GM23338 (cell line): Measurements from ENCODE around the gene RHBDD1. TPM values are rescaled to one million over a fixed set of nuclear protein-coding genes. Genes with fewer than 3 reads are reported as not detected.

Source experiments
- ATAC-seq: fragments of 200-7000 bp; cut with Tn5 transposase; 3 replicates; pipeline ENCODE4 v1.9.1; 2020
- DNase-seq: peaks from one replicate; pipeline ENCODE4 v3.0.0-alpha.2; 2015; ENCODE audit warnings: low spot score
- H2AFZ ChIP-seq: fragments of 200-600 bp; sonication (generic); 2 replicates; pipeline ENCODE4 v1.8.0; 2016; ENCODE audit warnings: antibody characterized with exemption, mild to moderate bottlenecking, moderate library complexity
- H3F3A ChIP-seq: fragments of 200-600 bp; sonication (generic); replicated peaks from 2 replicates; pipeline ENCODE4 v1.8.0; 2017; ENCODE audit warnings: antibody characterized with exemption, mixed run types, low read depth
- H3K27ac ChIP-seq: fragments of 200-600 bp; sonication (generic); 2 replicates; pipeline ENCODE4 v1.6.1; 2016; ENCODE audit warnings: low read depth
- H3K27me3 ChIP-seq: fragments of 200-600 bp; sonication (generic); 2 replicates; pipeline ENCODE4 v1.8.0; 2016; ENCODE audit warnings: mild to moderate bottlenecking, mixed run types, moderate library complexity; ENCODE audit not compliant: insufficient read depth
- H3K36me3 ChIP-seq: fragments of 200-600 bp; sonication (generic); 2 replicates; pipeline ENCODE4 v1.8.0; 2016; ENCODE audit warnings: mild to moderate bottlenecking; ENCODE audit not compliant: insufficient read depth
- H3K4me1 ChIP-seq: fragments of 200-600 bp; sonication (generic); 2 replicates; pipeline ENCODE4 v1.8.0; 2016; ENCODE audit warnings: mild to moderate bottlenecking, moderate library complexity; ENCODE audit not compliant: insufficient read depth
- H3K4me2 ChIP-seq: fragments of 200-600 bp; sonication (generic); 2 replicates; pipeline ENCODE4 v1.7.1; 2017; ENCODE audit warnings: mixed run types
- H3K4me3 ChIP-seq: fragments of 200-600 bp; sonication (generic); 2 replicates; pipeline ENCODE4 v1.6.1; 2016; ENCODE audit warnings: mixed run types
- H3K79me2 ChIP-seq: fragments of 200-600 bp; sonication (generic); replicated peaks from 2 replicates; pipeline ENCODE4 v1.8.0; 2017; ENCODE audit warnings: mild to moderate bottlenecking; ENCODE audit not compliant: insufficient read depth
- H3K9me2 ChIP-seq: fragments of 200-600 bp; sonication (generic); 2 replicates; pipeline ENCODE4 v1.8.0; 2017; ENCODE audit not compliant: insufficient read depth
- H4K20me1 ChIP-seq: fragments of 200-600 bp; sonication (generic); replicated peaks from 2 replicates; pipeline ENCODE4 v1.8.0; 2017; ENCODE audit warnings: mild to moderate bottlenecking; ENCODE audit not compliant: insufficient read depth
- H3K27ac Mint-ChIP-seq: 2 replicates; pipeline ENCODE4 v1.8.0; 2020; ENCODE audit warnings: inconsistent platforms, mild to moderate bottlenecking, moderate library complexity, mixed read lengths
- H3K27me3 Mint-ChIP-seq: 3 replicates; pipeline ENCODE4 v1.8.0; 2022; ENCODE audit warnings: low read depth, mild to moderate bottlenecking, moderate library complexity, mixed read lengths, inconsistent platforms; ENCODE audit not compliant: insufficient read depth, poor library complexity
- H3K36me3 Mint-ChIP-seq: 3 replicates; pipeline ENCODE4 v1.8.0; 2021; ENCODE audit warnings: low read depth, mild to moderate bottlenecking, inconsistent platforms, moderate library complexity, mixed read lengths
- H3K4me1 Mint-ChIP-seq: 3 replicates; pipeline ENCODE4 v1.8.0; 2020; ENCODE audit warnings: mild to moderate bottlenecking, inconsistent platforms, mixed read lengths
- H3K4me3 Mint-ChIP-seq: 3 replicates; pipeline ENCODE4 v1.8.0; 2021; ENCODE audit warnings: moderate library complexity, mild to moderate bottlenecking, inconsistent platforms, mixed read lengths
- H3K9me3 Mint-ChIP-seq: 3 replicates; pipeline ENCODE4 v1.8.0; 2020; ENCODE audit warnings: moderate library complexity, mild to moderate bottlenecking, inconsistent platforms, mixed read lengths
- CREB1 ChIP-seq: fragments of 250-450 bp; sonication (Bioruptor Pico); IDR thresholded peaks from 2 replicates; pipeline ENCODE4 v1.5.0; 2020; ENCODE audit warnings: low read depth, mild to moderate bottlenecking, moderate library complexity
- CTCF ChIP-seq, 2 experiments: fragments of 200-600 bp in 1 of 2; sonication (generic) in 1 of 2; conservative IDR thresholded peaks; 2 replicates each; pipeline versions ENCODE4 v1.5.1 to v1.6.1; 2016 to 2017; ENCODE audit warnings: antibody characterized with exemption in 2 of 2, low read depth in 2 of 2, mild to moderate bottlenecking in 2 of 2, moderate library complexity in 1 of 2
- ETS1 ChIP-seq: IDR thresholded peaks from 2 replicates; pipeline ENCODE4 v1.6.1; 2016; ENCODE audit warnings: antibody characterized with exemption
- EZH2 ChIP-seq: fragments of 200-600 bp; sonication (generic); IDR thresholded peaks from one replicate; pipeline ENCODE4 v1.8.0; 2017; ENCODE audit warnings: antibody characterized with exemption, mild to moderate bottlenecking, low read depth; ENCODE audit not compliant: unreplicated experiment
- JUNB ChIP-seq: IDR thresholded peaks from one replicate; pipeline ENCODE4 v1.6.1; 2016; ENCODE audit warnings: antibody characterized with exemption; ENCODE audit not compliant: unreplicated experiment
- NANOG ChIP-seq: IDR thresholded peaks from 2 replicates; pipeline ENCODE4 v1.6.1; 2016; ENCODE audit warnings: antibody characterized with exemption, borderline replicate concordance
- POLR2AphosphoS5 ChIP-seq: IDR thresholded peaks from 2 replicates; pipeline ENCODE4 v1.6.1; 2016; ENCODE audit warnings: antibody characterized with exemption, low read depth
- REST ChIP-seq: IDR thresholded peaks from one replicate; pipeline ENCODE4 v1.6.1; 2018; ENCODE audit warnings: antibody characterized with exemption; ENCODE audit not compliant: unreplicated experiment
- STAT1 ChIP-seq: IDR thresholded peaks from one replicate; pipeline ENCODE4 v1.6.1; 2016; ENCODE audit warnings: antibody characterized with exemption; ENCODE audit not compliant: unreplicated experiment
- ZNF114 ChIP-seq: fragments of 250-450 bp; sonication (Bioruptor Pico); IDR thresholded peaks from 2 replicates; pipeline ENCODE4 v1.5.0; 2020; ENCODE audit warnings: mild to moderate bottlenecking, moderate library complexity
- ZNF331 ChIP-seq: fragments of 250-450 bp; sonication (Bioruptor Pico); IDR thresholded peaks from 2 replicates; pipeline ENCODE4 v1.5.0; 2020; ENCODE audit warnings: low read depth, mild to moderate bottlenecking, moderate library complexity
- ZNF462 ChIP-seq: fragments of 250-450 bp; sonication (Bioruptor Pico); IDR thresholded peaks from 2 replicates; pipeline ENCODE4 v1.5.0; 2020; ENCODE audit warnings: mild to moderate bottlenecking, moderate library complexity
- polyA plus RNA-seq: library from polyadenylated mRNA; unstranded; fragments of >200 nt; fragmentation: Nextera tagmentation; extraction: Ambion mirVana; gene quantifications from 2 replicates; pipeline ENCODE4 v1.2.1, GENCODE V29; 2016
- total RNA-seq: library from RNA; depleted of rRNA; stranded (reverse); fragments of >200 nt; shearing (Covaris generic); gene quantifications from 2 replicates; pipeline ENCODE4 v1.2.3, GENCODE V29; 2014

The RHBDD1 gene
- total and polyA plus RNA-seq, 2 experiments from 2014 or later: 7.3 to 13.0 TPM

GRCh38 chr2:226884166-226884565 is 48.3 kb downstream of the RHBDD1 start:
- ATAC-seq (no peak), DNase-seq (no peak)
- Mint-ChIP-seq H3K4me3 (no peak overlapping the region), H3K27ac (no peak overlapping the region), H3K4me1 (no peaks in the 10 kb centered on the region), H3K9me3 (no peaks in the 10 kb centered on the region), H3K27me3 (no peaks in the 10 kb centered on the region), H3K36me3 (0 out of 3 replicates have a peak, but pooled peaks cover 4% of the 10 kb centered on the region)
- Histone ChIP-seq H3F3A (no peaks in the 10 kb centered on the region), H3K36me3 (no peaks in the 10 kb centered on the region), H4K20me1 (no peaks in the 10 kb centered on the region), H3K27ac (no peak overlapping the region), H3K4me2 (no peak overlapping the region), H3K4me1 (no peaks in the 10 kb centered on the region), H3K4me3 (no peak overlapping the region), H3K9me2 (no peaks in the 10 kb centered on the region; the same call in 1 of the 2 replicates), H3K79me2 (no peaks in the 10 kb centered on the region), H2AFZ (no peak overlapping the region), H3K27me3 (no peaks in the 10 kb centered on the region)
- TF ChIP-seq CREB1 (no peak), ZNF462 (CRISPR knock-in tag) (no peak), NANOG (no peak), REST (no peak), JUNB (no peak), STAT1 (no peak), ZNF114 (CRISPR knock-in tag) (no peak), EZH2 (no peak), POLR2AphosphoS5 (no peak), ZNF331 (CRISPR knock-in tag) (no peak), CTCF (conservative IDR thresholded peaks at IDR 0.05; ENCODE audit: low read depth in 2 of 2) (no peak), ETS1 (no peak)
